ENCODE data around the gene LRIG3. TPM values are rescaled to one million over a fixed set of nuclear protein-coding genes. Genes with fewer than 3 reads are reported as not detected.
A peak's percentile ranks its signal among the peaks of the same experiment; 100 is the strongest.

The LRIG3 gene
- total RNA-seq (64.3 TPM), polyA plus RNA-seq (ENCODE audit: insufficient read depth in 1 of 8, insufficient read length in 8 of 8, low replicate concordance in 1 of 8) (10 to 100 TPM; 22.5 to 38.4 (median 29.3) TPM)
- long read RNA-seq, donor 1, full-length matches to known transcripts, result 2 of 2 reads
- long read RNA-seq, donor 1, partial matches to known transcripts, result 0 of 2 reads
- long read RNA-seq, donor 1, other reads (novel, unspliced or antisense), result 0 of 2 reads
- long read RNA-seq, donor 2, result 0 reads
- long read RNA-seq, donor 3, full-length matches to known transcripts, result 4 of 4 reads
- long read RNA-seq, donor 3, partial matches to known transcripts, result 0 of 4 reads
- long read RNA-seq, donor 3, other reads (novel, unspliced or antisense), result 0 of 4 reads
- long read RNA-seq, donor 4, full-length matches to known transcripts, result 2 of 2 reads
- long read RNA-seq, donor 4, partial matches to known transcripts, result 0 of 2 reads
- long read RNA-seq, donor 4, other reads (novel, unspliced or antisense), result 0 of 2 reads
- long read RNA-seq, donor 5, full-length matches to known transcripts, result 7 of 36 reads
- long read RNA-seq, donor 5, partial matches to known transcripts, result 29 of 36 reads
- long read RNA-seq, donor 5, other reads (novel, unspliced or antisense), result 0 of 36 reads
- long read RNA-seq, donor 6, full-length matches to known transcripts, result 8 of 21 reads
- long read RNA-seq, donor 6, partial matches to known transcripts, result 13 of 21 reads
- long read RNA-seq, donor 6, other reads (novel, unspliced or antisense), result 0 of 21 reads
- long read RNA-seq, donor 7, full-length matches to known transcripts, result 6 of 13 reads
- long read RNA-seq, donor 7, partial matches to known transcripts, result 7 of 13 reads
- long read RNA-seq, donor 7, other reads (novel, unspliced or antisense), result 0 of 13 reads
- long read RNA-seq, donor 8, full-length matches to known transcripts, result 5 of 5 reads
- long read RNA-seq, donor 8, partial matches to known transcripts, result 0 of 5 reads
- long read RNA-seq, donor 8, other reads (novel, unspliced or antisense), result 0 of 5 reads
- long read RNA-seq, donor 9, full-length matches to known transcripts, result 1 of 1 reads
- long read RNA-seq, donor 9, partial matches to known transcripts, result 0 of 1 reads
- long read RNA-seq, donor 9, other reads (novel, unspliced or antisense), result 0 of 1 reads
- long read RNA-seq, donor 10, full-length matches to known transcripts, result 2 of 14 reads
- long read RNA-seq, donor 10, partial matches to known transcripts, result 12 of 14 reads
- long read RNA-seq, donor 10, other reads (novel, unspliced or antisense), result 0 of 14 reads
- long read RNA-seq, donor 11, full-length matches to known transcripts, result 2 of 8 reads
- long read RNA-seq, donor 11, partial matches to known transcripts, result 6 of 8 reads
- long read RNA-seq, donor 11, other reads (novel, unspliced or antisense), result 0 of 8 reads

- Histone ChIP-seq H3K4me3 (ENCODE audit: low read length) (peak within 1 kb of the TSS; percentile 90), H3K27ac (ENCODE audit: low read length) (peak within 1 kb of the TSS; percentile 97), H3K4me1 (ENCODE audit: control insufficient read depth, insufficient read depth, low read length) (peaks cover 8% of the 10 kb centered on the region), H3K9me3 (replicated peaks; ENCODE audit: control insufficient read depth, low read depth, low read length) (no peaks in the 10 kb centered on the region), H3K27me3 (ENCODE audit: control insufficient read depth, insufficient read depth, low read length) (no peaks in the 10 kb centered on the region), H3K36me3 (ENCODE audit: control insufficient read depth, insufficient read depth, low read length) (no peaks in the 10 kb centered on the region)
- WGBS (ENCODE audit: insufficient coverage), result under 1% methylated on average over 68 of the region's 80 CpGs
- peak; percentile 99 for DNase-seq
Observed at GRCh38 chr12:58920102-58920960, at the start of gene LRIG3. Gene LRIG3 (minus strand): TSS chr12:58920504. CDS start chr12:58920235, 269 bp downstream.

- no peaks in the 10 kb centered on the region for H3K4me1 ChIP-seq (ENCODE audit: control insufficient read depth, insufficient read depth, low read length)
- WGBS (ENCODE audit: insufficient coverage), result 33% methylated on average over 1 of the region's 2 CpGs
- no peaks in the 10 kb centered on the region for H3K27me3 ChIP-seq (ENCODE audit: control insufficient read depth, insufficient read depth, low read length)
- no peak overlapping the region for H3K27ac ChIP-seq (ENCODE audit: low read length)
- H3K4me3 ChIP-seq (ENCODE audit: low read length), result no peak overlapping the region
- no peaks in the 10 kb centered on the region for H3K9me3 ChIP-seq (replicated peaks; ENCODE audit: control insufficient read depth, low read depth, low read length)
- DNase-seq, result no peak
- no peaks in the 10 kb centered on the region for H3K36me3 ChIP-seq (ENCODE audit: control insufficient read depth, insufficient read depth, low read length)
Observed at GRCh38 chr12:58969237-58969636, 48.9 kb upstream of the LRIG3 start.

GRCh38 chr12:58967561-58967960 lies 47.3 kb upstream of the LRIG3 start:
- no peaks in the 10 kb centered on the region for H3K27me3 ChIP-seq (ENCODE audit: control insufficient read depth, insufficient read depth, low read length)
- no peaks in the 10 kb centered on the region for H3K36me3 ChIP-seq (ENCODE audit: control insufficient read depth, insufficient read depth, low read length)
- H3K4me1 ChIP-seq (ENCODE audit: control insufficient read depth, insufficient read depth, low read length), result no peaks in the 10 kb centered on the region
- no peak overlapping the region for H3K4me3 ChIP-seq (ENCODE audit: low read length)
- no peaks in the 10 kb centered on the region for H3K9me3 ChIP-seq (replicated peaks; ENCODE audit: control insufficient read depth, low read depth, low read length)
- peak; percentile 78 for DNase-seq
- H3K27ac ChIP-seq (ENCODE audit: low read length), result no peak overlapping the region
- WGBS (ENCODE audit: insufficient coverage), result 100% methylated on average over 1 of the region's 4 CpGs

- Histone ChIP-seq H3K4me3 (ENCODE audit: low read length) (no peak overlapping the region), H3K27ac (ENCODE audit: low read length) (no peak overlapping the region), H3K4me1 (ENCODE audit: control insufficient read depth, insufficient read depth, low read length) (no peaks in the 10 kb centered on the region), H3K9me3 (replicated peaks; ENCODE audit: control insufficient read depth, low read depth, low read length) (no peaks in the 10 kb centered on the region), H3K36me3 (ENCODE audit: control insufficient read depth, insufficient read depth, low read length) (no peaks in the 10 kb centered on the region), H3K27me3 (ENCODE audit: control insufficient read depth, insufficient read depth, low read length) (no peaks in the 10 kb centered on the region)
- DNase-seq, result no peak
- 100% methylated on average over 1 of the region's 2 CpGs for whole genome bisulfite sequencing (ENCODE audit: insufficient coverage)
Observed at GRCh38 chr12:58966939-58967338, 46.6 kb upstream of the LRIG3 start.

- Histone ChIP-seq H3K4me1 (ENCODE audit: control insufficient read depth, insufficient read depth, low read length) (no peaks in the 10 kb centered on the region), H3K27ac (ENCODE audit: low read length) (no peak overlapping the region), H3K4me3 (ENCODE audit: low read length) (no peak overlapping the region), H3K9me3 (replicated peaks; ENCODE audit: control insufficient read depth, low read depth, low read length) (no peaks in the 10 kb centered on the region), H3K36me3 (ENCODE audit: control insufficient read depth, insufficient read depth, low read length) (no peaks in the 10 kb centered on the region), H3K27me3 (ENCODE audit: control insufficient read depth, insufficient read depth, low read length) (no peaks in the 10 kb centered on the region)
- 100% methylated on average over 1 of the region's 3 CpGs for WGBS (ENCODE audit: insufficient coverage)
- no peak for DNase-seq
Observed at GRCh38 chr12:58965568-58965967, 45.3 kb upstream of the LRIG3 start.

GRCh38 chr12:58963844-58964243 lies 43.5 kb upstream of the LRIG3 start:
- H3K4me1 ChIP-seq (ENCODE audit: control insufficient read depth, insufficient read depth, low read length), result no peaks in the 10 kb centered on the region
- no peak overlapping the region for H3K4me3 ChIP-seq (ENCODE audit: low read length)
- no peaks in the 10 kb centered on the region for H3K9me3 ChIP-seq (replicated peaks; ENCODE audit: control insufficient read depth, low read depth, low read length)
- H3K27me3 ChIP-seq (ENCODE audit: control insufficient read depth, insufficient read depth, low read length), result no peaks in the 10 kb centered on the region
- no peak for DNase-seq
- no CpG with 5 or more reads among the region's 1 CpG for WGBS (ENCODE audit: insufficient coverage)
- H3K27ac ChIP-seq (ENCODE audit: low read length), result no peak overlapping the region
- no peaks in the 10 kb centered on the region for H3K36me3 ChIP-seq (ENCODE audit: control insufficient read depth, insufficient read depth, low read length)

GRCh38 chr12:58961906-58962305 lies 41.6 kb upstream of the LRIG3 start:
- H3K4me3 ChIP-seq (ENCODE audit: low read length), result no peak overlapping the region
- no peaks in the 10 kb centered on the region for H3K9me3 ChIP-seq (replicated peaks; ENCODE audit: control insufficient read depth, low read depth, low read length)
- no CpG with 5 or more reads among the region's 4 CpGs for WGBS (ENCODE audit: insufficient coverage)
- no peak overlapping the region for H3K27ac ChIP-seq (ENCODE audit: low read length)
- DNase-seq, result no peak
- H3K36me3 ChIP-seq (ENCODE audit: control insufficient read depth, insufficient read depth, low read length), result no peaks in the 10 kb centered on the region
- H3K27me3 ChIP-seq (ENCODE audit: control insufficient read depth, insufficient read depth, low read length), result no peaks in the 10 kb centered on the region
- H3K4me1 ChIP-seq (ENCODE audit: control insufficient read depth, insufficient read depth, low read length), result no peaks in the 10 kb centered on the region

GRCh38 chr12:58961166-58961565 lies 40.9 kb upstream of the LRIG3 start:
- Histone ChIP-seq H3K27me3 (ENCODE audit: control insufficient read depth, insufficient read depth, low read length) (no peaks in the 10 kb centered on the region), H3K9me3 (replicated peaks; ENCODE audit: control insufficient read depth, low read depth, low read length) (no peaks in the 10 kb centered on the region), H3K4me1 (ENCODE audit: control insufficient read depth, insufficient read depth, low read length) (no peaks in the 10 kb centered on the region), H3K4me3 (ENCODE audit: low read length) (no peak overlapping the region), H3K36me3 (ENCODE audit: control insufficient read depth, insufficient read depth, low read length) (no peaks in the 10 kb centered on the region), H3K27ac (ENCODE audit: low read length) (no peak overlapping the region)
- DNase-seq, result no peak
- 67% methylated on average over 1 of the region's 3 CpGs for WGBS (ENCODE audit: insufficient coverage)

- Histone ChIP-seq H3K4me3 (ENCODE audit: low read length) (no peak overlapping the region), H3K4me1 (ENCODE audit: control insufficient read depth, insufficient read depth, low read length) (no peaks in the 10 kb centered on the region), H3K9me3 (replicated peaks; ENCODE audit: control insufficient read depth, low read depth, low read length) (no peaks in the 10 kb centered on the region), H3K36me3 (ENCODE audit: control insufficient read depth, insufficient read depth, low read length) (no peaks in the 10 kb centered on the region), H3K27me3 (ENCODE audit: control insufficient read depth, insufficient read depth, low read length) (no peaks in the 10 kb centered on the region), H3K27ac (ENCODE audit: low read length) (no peak overlapping the region)
- no CpG with 5 or more reads among the region's 1 CpG for WGBS (ENCODE audit: insufficient coverage)
- no peak for DNase-seq
Observed at GRCh38 chr12:58959639-58960300, 39.5 kb upstream of the LRIG3 start.

Data from muscle of leg (tissue), 16 donors.